HCT116 (cell line): Measurements from ENCODE around the gene DCAF4.

Experiments
- FOSL1 ChIP-seq: IDR thresholded peaks from 2 replicates; pipeline ENCODE4 v1.6.1; 2012; ENCODE audit warnings: low read depth
- POLR2A ChIP-seq: IDR thresholded peaks from 2 replicates; pipeline ENCODE4 v1.7.0; 2011; ENCODE audit warnings: borderline replicate concordance; ENCODE audit not compliant: insufficient read depth, insufficient read length; ENCODE audit errors: extremely low read depth
- SIN3A ChIP-seq: IDR thresholded peaks from 2 replicates; pipeline ENCODE4 v1.6.1; 2012; ENCODE audit warnings: low read depth
- ZNF274 ChIP-seq: fragments of 200-500 bp; sonication (Bioruptor generic); IDR thresholded peaks from 2 replicates; pipeline ENCODE4 v1.6.1; 2014; ENCODE audit warnings: mild to moderate bottlenecking, low read depth, low read length, inconsistent platforms
- TF ChIP-seq, protein P1 (sequence below), 3 experiments: fragments of 200-600 bp in 1 of 3; sonication (generic) in 1 of 3; IDR thresholded peaks in 2 of 3; conservative IDR thresholded peaks in 1 of 3; 2 replicates each; pipeline ENCODE4 v1.5.1; 2012 to 2017; ENCODE audit warnings: low read depth in 2 of 3, low read length in 2 of 3, antibody characterized with exemption in 1 of 3, borderline replicate concordance in 1 of 3, control low read depth in 1 of 3, mild to moderate bottlenecking in 1 of 3, mixed read lengths in 1 of 3, mixed run types in 1 of 3, moderate library complexity in 1 of 3; ENCODE audit not compliant: insufficient read depth in 1 of 3

DNA sequence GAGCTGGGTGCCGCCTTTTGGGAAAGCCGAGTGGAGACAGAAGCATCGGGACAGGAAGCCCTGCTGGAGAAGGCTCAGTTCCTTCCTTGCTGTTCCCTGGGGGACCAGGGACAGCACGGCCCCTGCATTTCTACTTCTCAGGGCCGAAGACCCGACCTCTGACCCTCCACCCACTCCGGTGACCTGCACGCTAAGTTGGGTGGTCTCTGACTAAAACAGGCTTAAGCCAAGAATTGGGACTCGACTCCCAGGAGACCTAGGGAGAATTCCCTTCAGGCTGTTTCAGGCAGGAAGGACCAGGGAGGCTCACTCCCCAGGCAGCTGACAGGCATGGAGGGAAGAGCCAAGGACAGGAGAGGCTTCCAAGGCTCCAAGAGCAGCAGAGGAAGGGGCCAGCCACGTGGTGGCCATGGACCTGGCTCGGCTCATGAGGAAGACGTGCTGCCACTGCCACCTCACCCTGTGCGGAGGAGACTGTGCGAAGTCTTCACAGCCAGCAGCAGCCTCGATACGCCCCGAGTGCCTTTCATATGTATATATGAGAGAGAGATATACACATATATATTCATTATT lies 43.9 kb downstream of the DCAF4 start:
- TF ChIP-seq, protein P1, sequence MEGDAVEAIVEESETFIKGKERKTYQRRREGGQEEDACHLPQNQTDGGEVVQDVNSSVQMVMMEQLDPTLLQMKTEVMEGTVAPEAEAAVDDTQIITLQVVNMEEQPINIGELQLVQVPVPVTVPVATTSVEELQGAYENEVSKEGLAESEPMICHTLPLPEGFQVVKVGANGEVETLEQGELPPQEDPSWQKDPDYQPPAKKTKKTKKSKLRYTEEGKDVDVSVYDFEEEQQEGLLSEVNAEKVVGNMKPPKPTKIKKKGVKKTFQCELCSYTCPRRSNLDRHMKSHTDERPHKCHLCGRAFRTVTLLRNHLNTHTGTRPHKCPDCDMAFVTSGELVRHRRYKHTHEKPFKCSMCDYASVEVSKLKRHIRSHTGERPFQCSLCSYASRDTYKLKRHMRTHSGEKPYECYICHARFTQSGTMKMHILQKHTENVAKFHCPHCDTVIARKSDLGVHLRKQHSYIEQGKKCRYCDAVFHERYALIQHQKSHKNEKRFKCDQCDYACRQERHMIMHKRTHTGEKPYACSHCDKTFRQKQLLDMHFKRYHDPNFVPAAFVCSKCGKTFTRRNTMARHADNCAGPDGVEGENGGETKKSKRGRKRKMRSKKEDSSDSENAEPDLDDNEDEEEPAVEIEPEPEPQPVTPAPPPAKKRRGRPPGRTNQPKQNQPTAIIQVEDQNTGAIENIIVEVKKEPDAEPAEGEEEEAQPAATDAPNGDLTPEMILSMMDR (IDR thresholded peaks at IDR 0.05 in 2 of 3, conservative IDR thresholded peaks at IDR 0.05 in 1 of 3; ENCODE audit: borderline replicate concordance in 1 of 3, insufficient read depth in 1 of 3, low read depth in 2 of 3, low read length in 2 of 3), result no peak
- TF ChIP-seq ZNF274 (no peak), SIN3A (no peak), FOSL1 (no peak), POLR2A (no peak)
